ENCODE measurements around the gene ADIPOR2.

The ADIPOR2 gene

DNA sequence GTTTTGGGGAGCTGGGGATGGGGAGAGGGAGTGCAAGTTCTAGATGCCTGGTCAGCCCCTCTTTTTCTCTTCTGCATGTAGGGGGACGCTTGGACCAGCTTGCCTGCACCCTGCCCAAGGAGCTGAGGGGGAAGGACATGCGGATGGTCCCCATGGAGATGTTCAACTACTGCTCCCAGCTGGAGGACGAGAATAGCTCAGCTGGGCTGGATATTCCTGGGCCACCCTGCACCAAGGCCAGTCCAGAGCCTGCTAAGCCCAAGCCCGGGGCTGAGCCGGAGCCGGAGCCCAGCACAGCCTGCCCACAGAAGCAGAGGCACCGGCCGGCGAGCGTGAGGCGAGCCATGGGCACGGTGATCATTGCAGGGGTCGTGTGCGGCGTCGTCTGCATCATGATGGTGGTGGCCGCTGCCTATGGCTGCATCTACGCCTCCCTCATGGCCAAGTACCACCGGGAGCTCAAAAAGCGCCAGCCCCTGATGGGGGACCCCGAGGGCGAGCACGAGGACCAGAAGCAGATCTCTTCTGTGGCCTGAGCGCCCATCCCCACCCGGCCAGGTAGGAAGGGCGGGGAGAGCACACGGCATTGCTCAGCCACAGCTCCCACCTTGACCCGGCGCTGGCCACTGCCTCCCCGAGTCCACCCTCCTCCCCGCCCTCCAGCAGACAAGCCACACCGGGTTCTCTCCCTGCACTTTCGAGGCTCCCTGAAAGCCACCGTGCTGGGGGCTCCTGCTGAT, 143.5 kb downstream of the ADIPOR2 start:
- DNase-seq (ENCODE audit: low read depth): no peak
- H3K4me3 ChIP-seq (ENCODE audit: low read depth, low read length): no peak overlapping the region

- H3K4me3 ChIP-seq (ENCODE audit: low read depth, low read length): no peak overlapping the region
- no peak for DNase-seq (ENCODE audit: low read depth)
These were observed 144.6 kb downstream of the ADIPOR2 start for GRCh38 chr12:1835211-1836131.

GRCh38 chr12:1836241-1836803, 145.5 kb downstream of the ADIPOR2 start:
- no peak for DNase-seq (ENCODE audit: low read depth)
- no peak overlapping the region for H3K4me3 ChIP-seq (ENCODE audit: low read depth, low read length)

GRCh38 chr12:1836854-1837421, 146.1 kb downstream of the ADIPOR2 start:
- DNase-seq (ENCODE audit: low read depth): no peak
- H3K4me3 ChIP-seq (ENCODE audit: low read depth, low read length): no peak overlapping the region

- H3K4me3 ChIP-seq (ENCODE audit: low read depth, low read length): no peak overlapping the region
- no peak for DNase-seq (ENCODE audit: low read depth)
These were observed 146.8 kb downstream of the ADIPOR2 start for GRCh38 chr12:1837541-1838204.

Measured in skeletal muscle cell (primary cell).